HepG2 (cell line): ENCODE results near the gene ANKRD40. TPM values are rescaled to one million over a fixed set of nuclear protein-coding genes. Genes with fewer than 3 reads are reported as not detected.

Experiments used
- ASH2L ChIP-seq: fragments of 300-600, 200-600 bp; sonication (generic); IDR thresholded peaks from 2 replicates; pipeline ENCODE4 v1.7.0; 2017; ENCODE audit warnings: low read depth, mild to moderate bottlenecking, moderate library complexity, mixed read lengths, low read length; ENCODE audit not compliant: insufficient read length
- FOXM1 ChIP-seq: sonication (generic); formaldehyde crosslinking; IDR thresholded peaks from 2 replicates; pipeline ENCODE4 v1.5.0; 2020; ENCODE audit warnings: missing genetic modification reagents
- GABPB1 ChIP-seq: IDR thresholded peaks from 2 replicates; pipeline ENCODE4 v1.6.1; 2016; ENCODE audit warnings: mild to moderate bottlenecking, missing genetic modification reagents, moderate library complexity, missing compliant biosample characterization
- GATAD1 ChIP-seq: IDR thresholded peaks from 2 replicates; pipeline ENCODE4 v1.6.1; 2016; ENCODE audit warnings: missing genetic modification reagents, missing compliant biosample characterization
- IRF2 ChIP-seq: IDR thresholded peaks from 2 replicates; pipeline ENCODE4 v1.6.1; 2018; ENCODE audit warnings: missing genetic modification reagents, missing compliant biosample characterization
- KDM2A ChIP-seq: sonication (generic); formaldehyde crosslinking; IDR thresholded peaks from 2 replicates; pipeline ENCODE4 v1.4.0; 2020; ENCODE audit warnings: low read depth, missing genetic modification reagents, borderline replicate concordance
- KDM5B ChIP-seq: sonication (generic); formaldehyde crosslinking; IDR thresholded peaks from 2 replicates; pipeline ENCODE4 v1.4.0; 2020; ENCODE audit warnings: missing genetic modification reagents, mild to moderate bottlenecking, borderline replicate concordance
- MBNL3 ChIP-seq: fragments of 250-450 bp; sonication (Bioruptor Pico); conservative IDR thresholded peaks from 2 replicates; pipeline ENCODE4 v1.8.0; 2022; ENCODE audit warnings: mild to moderate bottlenecking, inconsistent platforms
- NFYC ChIP-seq: IDR thresholded peaks from 2 replicates; pipeline ENCODE4 v1.6.1; 2016; ENCODE audit warnings: missing genetic modification reagents, missing compliant biosample characterization
- PREB ChIP-seq: sonication (generic); formaldehyde crosslinking; IDR thresholded peaks from 2 replicates; pipeline ENCODE4 v1.4.0; 2020; ENCODE audit warnings: missing genetic modification reagents
- SCMH1 ChIP-seq: sonication (generic); formaldehyde crosslinking; IDR thresholded peaks from 2 replicates; pipeline ENCODE4 v1.9.0; 2021; ENCODE audit warnings: missing genetic modification reagents, mild to moderate bottlenecking, borderline replicate concordance
- SP4 ChIP-seq: sonication (generic); formaldehyde crosslinking; IDR thresholded peaks from 2 replicates; pipeline ENCODE4 v1.8.1; 2023; ENCODE audit warnings: mild to moderate bottlenecking, missing genetic modification reagents
- TERF1 ChIP-seq: sonication (generic); formaldehyde crosslinking; IDR thresholded peaks from 2 replicates; pipeline ENCODE4 v1.8.0; 2022; ENCODE audit warnings: mild to moderate bottlenecking, missing genetic modification reagents, moderate library complexity
- TOE1 ChIP-seq: sonication (generic); formaldehyde crosslinking; IDR thresholded peaks from 2 replicates; pipeline ENCODE4 v1.4.0; 2020; ENCODE audit warnings: mild to moderate bottlenecking, missing genetic modification reagents
- ZBTB37 ChIP-seq: sonication (generic); formaldehyde crosslinking; IDR thresholded peaks from 2 replicates; pipeline ENCODE4 v1.4.0; 2020; ENCODE audit warnings: mild to moderate bottlenecking, missing genetic modification reagents
- ZFP41 ChIP-seq: sonication (generic); formaldehyde crosslinking; IDR thresholded peaks from 2 replicates; pipeline ENCODE4 v1.4.0; 2020; ENCODE audit warnings: mild to moderate bottlenecking, missing genetic modification reagents, borderline replicate concordance
- ZNF737 ChIP-seq: sonication (generic); formaldehyde crosslinking; IDR thresholded peaks from 2 replicates; pipeline ENCODE4 v1.5.0; 2020; ENCODE audit warnings: missing genetic modification reagents, mild to moderate bottlenecking, borderline replicate concordance
- ZNF775 ChIP-seq: sonication (generic); formaldehyde crosslinking; IDR thresholded peaks from 2 replicates; pipeline ENCODE4 v1.4.0; 2020; ENCODE audit warnings: missing genetic modification reagents, mild to moderate bottlenecking, moderate library complexity, borderline replicate concordance
- ZSCAN12 ChIP-seq: sonication (generic); formaldehyde crosslinking; IDR thresholded peaks from 2 replicates; pipeline ENCODE4 v1.9.0; 2021; ENCODE audit warnings: mild to moderate bottlenecking, missing genetic modification reagents
- polyA plus RNA-seq, 8 experiments: library from polyadenylated mRNA; depleted of rRNA in 3 of 8; stranded (reverse) in 7 of 8; unstranded in 1 of 8; fragments of >200 nt; fragmentation: Illumina TruSeq in 4 of 8; extraction: Trizol in 4 of 8; gene quantifications; 2 replicates each; pipeline versions ENCODE4 v1.2.1 to v1.2.3, GENCODE V29; 2011 to 2016; ENCODE audit warnings: low read depth in 4 of 8, missing spikeins in 1 of 8, mixed read lengths in 1 of 8; ENCODE audit not compliant: insufficient read depth in 1 of 8
- total RNA-seq, 5 experiments: library from RNA; depleted of rRNA; stranded (reverse); fragments of >200 nt; fragmentation: Illumina TruSeq; extraction: Trizol; gene quantifications; 2 replicates each; pipeline ENCODE4 v1.2.3, GENCODE V29; 2016; ENCODE audit warnings: low read depth in 1 of 5
- TF ChIP-seq, protein P1 (sequence below): sonication (generic); formaldehyde crosslinking; IDR thresholded peaks from 2 replicates; pipeline ENCODE4 v1.8.0; 2022; ENCODE audit warnings: mild to moderate bottlenecking, missing genetic modification reagents; ENCODE audit not compliant: insufficient replicate concordance
- TF ChIP-seq, protein P2 (sequence below): sonication (generic); formaldehyde crosslinking; IDR thresholded peaks from 2 replicates; pipeline ENCODE4 v1.4.0; 2020; ENCODE audit warnings: mild to moderate bottlenecking, missing genetic modification reagents
- TF ChIP-seq, protein P3 (sequence below): sonication (generic); formaldehyde crosslinking; IDR thresholded peaks from 2 replicates; pipeline ENCODE4 v1.5.0; 2020; ENCODE audit warnings: missing genetic modification reagents

Gene ANKRD40
- total and polyA plus RNA-seq, 2 of the 13 experiments (the other 11 are each of a cell fraction or from before 2014, with no cell fraction given), result 35.0 to 46.4 TPM

DNA sequence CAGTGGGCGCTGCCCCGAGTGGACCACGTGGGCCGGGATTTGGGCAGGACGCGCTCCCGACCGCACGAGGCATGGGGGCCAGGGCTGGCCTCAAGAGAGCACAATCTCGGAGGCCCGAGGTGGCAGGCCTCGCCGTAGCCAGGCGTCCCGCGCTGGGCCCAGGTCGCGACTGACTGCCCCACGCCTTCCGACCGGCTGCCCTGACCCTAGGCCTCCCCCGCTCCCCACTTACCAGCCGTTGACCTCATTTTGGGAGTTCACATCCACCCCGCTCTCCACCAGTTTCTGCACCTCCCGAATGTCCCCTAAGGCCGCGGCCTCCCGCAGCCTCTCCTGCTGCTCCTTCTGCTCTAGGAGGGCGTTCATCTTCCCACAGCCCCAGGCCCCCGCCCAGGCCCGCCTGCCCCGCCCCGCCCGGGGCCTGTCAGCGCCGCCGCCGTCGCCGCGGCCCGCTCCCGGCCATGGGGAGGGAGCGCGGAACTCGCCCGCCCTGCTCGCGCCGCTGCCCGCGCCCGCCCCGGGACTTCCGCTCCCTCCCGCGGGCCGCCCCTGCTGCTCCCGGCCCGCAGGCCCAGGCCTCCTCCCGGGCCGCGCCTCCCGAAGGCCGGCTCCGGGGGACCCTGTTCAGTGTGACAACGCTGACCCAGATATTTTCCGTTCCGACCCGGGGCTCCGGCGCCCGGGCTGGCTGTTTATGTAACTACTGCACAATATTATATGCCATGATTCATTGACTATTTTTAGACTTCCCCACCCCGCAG is at the start of gene ANKRD40 (continued):
- TF ChIP-seq SCMH1 (CRISPR knock-in tag) (no peak), NFYC (CRISPR knock-in tag) (no peak), GATAD1 (CRISPR knock-in tag) (peak; percentile 90), TOE1 (peak; percentile 67; the same call in 1 of the 2 replicates), KDM5B (CRISPR knock-in tag) (peak; percentile 91; the same call in 1 of the 2 replicates), ZFP41 (no peak), GABPB1 (CRISPR knock-in tag) (peak; percentile 92), ASH2L (peak; percentile 99), FOXM1 (CRISPR knock-in tag) (no peak), TERF1 (CRISPR knock-in tag) (peak; percentile 77; the same call in 1 of the 2 replicates), ZBTB37 (0 out of 2 replicates have a peak, but pooled peaks have one; percentile 18), KDM2A (CRISPR knock-in tag) (peak; percentile 99), ZSCAN12 (CRISPR knock-in tag) (peak; percentile 88), MBNL3 (CRISPR knock-in tag) (no peak), SP4 (peak; percentile 61; the same call in 1 of the 2 replicates), IRF2 (CRISPR knock-in tag) (peak; percentile 92; the same call in 1 of the 2 replicates), PREB (0 out of 2 replicates have a peak, but pooled peaks have one; percentile 69), ZNF775 (CRISPR knock-in tag) (no peak), ZNF737 (CRISPR knock-in tag) (peak; percentile 45; the same call in 1 of the 2 replicates)
- TF ChIP-seq, protein P1, sequence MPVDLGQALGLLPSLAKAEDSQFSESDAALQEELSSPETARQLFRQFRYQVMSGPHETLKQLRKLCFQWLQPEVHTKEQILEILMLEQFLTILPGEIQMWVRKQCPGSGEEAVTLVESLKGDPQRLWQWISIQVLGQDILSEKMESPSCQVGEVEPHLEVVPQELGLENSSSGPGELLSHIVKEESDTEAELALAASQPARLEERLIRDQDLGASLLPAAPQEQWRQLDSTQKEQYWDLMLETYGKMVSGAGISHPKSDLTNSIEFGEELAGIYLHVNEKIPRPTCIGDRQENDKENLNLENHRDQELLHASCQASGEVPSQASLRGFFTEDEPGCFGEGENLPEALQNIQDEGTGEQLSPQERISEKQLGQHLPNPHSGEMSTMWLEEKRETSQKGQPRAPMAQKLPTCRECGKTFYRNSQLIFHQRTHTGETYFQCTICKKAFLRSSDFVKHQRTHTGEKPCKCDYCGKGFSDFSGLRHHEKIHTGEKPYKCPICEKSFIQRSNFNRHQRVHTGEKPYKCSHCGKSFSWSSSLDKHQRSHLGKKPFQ, result peak; percentile 91
- TF ChIP-seq, protein P2, sequence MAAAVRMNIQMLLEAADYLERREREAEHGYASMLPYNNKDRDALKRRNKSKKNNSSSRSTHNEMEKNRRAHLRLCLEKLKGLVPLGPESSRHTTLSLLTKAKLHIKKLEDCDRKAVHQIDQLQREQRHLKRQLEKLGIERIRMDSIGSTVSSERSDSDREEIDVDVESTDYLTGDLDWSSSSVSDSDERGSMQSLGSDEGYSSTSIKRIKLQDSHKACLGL, result peak; percentile 52; the same call in 1 of the 2 replicates
- TF ChIP-seq, protein P3, sequence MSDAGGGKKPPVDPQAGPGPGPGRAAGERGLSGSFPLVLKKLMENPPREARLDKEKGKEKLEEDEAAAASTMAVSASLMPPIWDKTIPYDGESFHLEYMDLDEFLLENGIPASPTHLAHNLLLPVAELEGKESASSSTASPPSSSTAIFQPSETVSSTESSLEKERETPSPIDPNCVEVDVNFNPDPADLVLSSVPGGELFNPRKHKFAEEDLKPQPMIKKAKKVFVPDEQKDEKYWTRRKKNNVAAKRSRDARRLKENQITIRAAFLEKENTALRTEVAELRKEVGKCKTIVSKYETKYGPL (CRISPR knock-in tag), result peak; percentile 97
